GM19043 (cell line): ENCODE data around the gene CYP2E1.
"Not testable (repeated sequence)": the region's sequence is repeated elsewhere in the genome, so short reads cannot be mapped to it uniquely, and the experiment has no call there.

Experiments
- ATAC-seq: cut with Tn5 transposase; IDR thresholded peaks from one replicate; pipeline ENCODE4 v1.9.1; 2021; ENCODE audit warnings: low read depth; ENCODE audit not compliant: unreplicated experiment

The CYP2E1 gene

DNA sequence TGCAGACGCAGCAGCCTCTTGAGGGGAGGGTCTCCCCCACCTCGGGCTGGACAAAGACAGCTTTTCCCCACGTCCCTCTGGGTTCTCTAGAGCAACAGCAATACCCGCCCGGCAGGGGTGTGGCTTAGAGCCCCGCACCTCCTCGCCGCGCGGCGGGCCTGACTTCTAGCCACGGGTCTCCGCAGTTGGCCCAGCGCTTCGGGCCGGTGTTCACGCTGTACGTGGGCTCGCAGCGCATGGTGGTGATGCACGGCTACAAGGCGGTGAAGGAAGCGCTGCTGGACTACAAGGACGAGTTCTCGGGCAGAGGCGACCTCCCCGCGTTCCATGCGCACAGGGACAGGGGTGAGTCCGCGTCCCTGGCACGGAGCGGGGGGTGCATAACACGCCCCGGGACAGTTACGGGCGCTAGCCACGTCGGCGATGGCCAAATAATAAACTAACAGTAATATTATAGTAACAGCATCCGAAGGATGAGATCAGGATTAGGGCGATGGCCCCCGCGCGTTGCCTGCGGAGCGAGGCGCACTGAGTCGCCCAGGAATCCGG, 1.2 kb downstream of the CYP2E1 start:
- ATAC-seq = no peak

DNA sequence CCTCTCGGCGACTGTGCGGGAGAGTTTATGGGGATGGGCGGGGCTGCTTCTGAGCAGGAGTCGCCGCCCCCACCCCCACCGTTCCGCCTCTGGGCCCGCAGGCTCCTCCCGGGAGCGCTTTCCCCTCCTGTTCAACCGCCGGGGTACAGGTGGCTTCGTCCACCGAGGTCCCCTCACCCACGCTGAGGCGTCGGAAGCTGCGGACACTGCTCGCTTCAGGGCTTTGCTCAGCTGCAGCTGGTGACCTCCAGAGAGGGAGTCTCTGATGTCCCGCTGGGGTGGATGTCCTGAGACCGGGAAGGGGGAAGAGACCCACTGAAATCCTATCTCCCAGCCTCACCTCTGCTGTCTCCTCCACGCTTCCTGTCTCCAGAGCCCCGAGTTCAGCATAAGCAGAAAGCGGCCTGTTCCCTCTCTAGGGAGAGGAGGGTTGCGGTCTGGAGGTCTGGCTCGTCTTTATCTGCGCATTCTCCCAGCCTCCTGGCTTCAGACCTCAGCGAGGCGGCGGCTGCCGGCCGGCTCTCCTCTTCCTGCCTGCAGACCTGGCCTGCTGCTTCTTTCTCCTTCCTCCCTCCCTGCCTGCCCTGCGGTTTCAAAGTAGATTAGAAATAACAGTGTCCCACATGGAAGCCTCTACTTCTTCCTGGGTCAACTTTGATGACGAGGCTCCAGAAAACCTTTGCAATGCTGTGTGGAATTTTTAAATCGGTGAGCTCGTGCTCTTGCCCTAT, 1.8 kb downstream of the CYP2E1 start:
- ATAC-seq = no peak

GRCh38 chr10:133529576-133529946, 2.4 kb downstream of the CYP2E1 start:
- no peak for ATAC-seq

DNA sequence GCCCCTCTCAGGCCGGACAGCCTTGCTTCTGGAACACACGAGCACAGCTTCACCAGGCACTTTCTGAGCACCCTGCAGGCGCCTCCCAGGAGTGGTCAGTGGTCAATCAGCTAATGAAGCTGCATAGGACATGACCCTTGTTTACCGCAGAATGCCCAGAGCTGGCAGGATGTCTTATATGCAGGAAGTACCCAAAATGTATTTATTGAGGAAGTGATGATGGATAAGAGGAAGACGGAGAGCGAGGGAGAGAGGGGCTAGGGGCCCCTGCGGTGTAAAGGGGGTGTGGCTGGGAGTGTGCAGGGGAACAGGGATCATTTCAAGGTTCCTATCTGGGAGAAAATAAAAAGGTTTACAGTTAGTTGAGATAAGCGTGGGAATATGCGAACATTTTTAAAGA, 3.3 kb downstream of the CYP2E1 start:
- ATAC-seq = no peak

DNA sequence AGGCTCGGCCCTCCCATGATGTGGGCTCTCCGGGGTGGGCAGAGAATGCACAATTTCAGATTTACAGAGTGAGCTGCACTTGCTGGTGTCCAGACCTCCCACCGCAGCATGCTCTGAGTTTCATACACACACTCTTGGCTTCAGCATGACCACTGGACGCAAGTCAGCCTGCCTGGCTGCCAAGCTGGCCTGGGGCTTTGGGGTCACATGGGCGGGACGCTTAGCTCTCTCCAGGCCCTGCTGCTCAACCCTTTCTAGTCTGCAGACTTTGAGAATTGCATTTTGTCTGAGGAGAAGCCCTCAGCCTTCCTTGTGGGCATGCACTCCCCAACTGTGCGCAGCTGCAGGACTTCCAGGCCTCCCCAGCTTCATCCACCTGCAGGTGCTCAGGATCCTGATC, 5.7 kb downstream of the CYP2E1 start:
- no peak for ATAC-seq

DNA sequence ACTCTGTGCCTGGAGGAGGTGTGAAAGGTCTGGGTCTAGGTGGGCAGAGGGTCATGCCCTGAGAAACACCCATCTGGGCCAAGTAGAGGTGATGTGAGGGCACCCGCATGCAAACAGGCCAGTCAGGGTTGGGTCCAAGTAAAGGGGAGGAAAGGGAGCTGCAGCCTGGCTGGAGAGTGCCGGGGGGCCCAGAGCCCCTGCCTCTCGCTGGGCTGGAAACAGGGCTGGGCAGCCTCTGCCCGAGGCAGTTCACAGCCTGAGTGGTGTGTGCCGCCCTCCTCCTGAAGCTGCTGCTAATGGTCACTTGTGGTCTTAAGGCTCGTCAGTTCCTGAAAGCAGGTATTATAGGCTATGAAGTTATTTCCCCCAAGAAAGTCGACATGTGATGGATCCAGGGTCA, 7.3 kb downstream of the CYP2E1 start:
- ATAC-seq = no peak

GRCh38 chr10:133536198-133536597, 9.0 kb downstream of the CYP2E1 start:
- ATAC-seq = no peak

DNA sequence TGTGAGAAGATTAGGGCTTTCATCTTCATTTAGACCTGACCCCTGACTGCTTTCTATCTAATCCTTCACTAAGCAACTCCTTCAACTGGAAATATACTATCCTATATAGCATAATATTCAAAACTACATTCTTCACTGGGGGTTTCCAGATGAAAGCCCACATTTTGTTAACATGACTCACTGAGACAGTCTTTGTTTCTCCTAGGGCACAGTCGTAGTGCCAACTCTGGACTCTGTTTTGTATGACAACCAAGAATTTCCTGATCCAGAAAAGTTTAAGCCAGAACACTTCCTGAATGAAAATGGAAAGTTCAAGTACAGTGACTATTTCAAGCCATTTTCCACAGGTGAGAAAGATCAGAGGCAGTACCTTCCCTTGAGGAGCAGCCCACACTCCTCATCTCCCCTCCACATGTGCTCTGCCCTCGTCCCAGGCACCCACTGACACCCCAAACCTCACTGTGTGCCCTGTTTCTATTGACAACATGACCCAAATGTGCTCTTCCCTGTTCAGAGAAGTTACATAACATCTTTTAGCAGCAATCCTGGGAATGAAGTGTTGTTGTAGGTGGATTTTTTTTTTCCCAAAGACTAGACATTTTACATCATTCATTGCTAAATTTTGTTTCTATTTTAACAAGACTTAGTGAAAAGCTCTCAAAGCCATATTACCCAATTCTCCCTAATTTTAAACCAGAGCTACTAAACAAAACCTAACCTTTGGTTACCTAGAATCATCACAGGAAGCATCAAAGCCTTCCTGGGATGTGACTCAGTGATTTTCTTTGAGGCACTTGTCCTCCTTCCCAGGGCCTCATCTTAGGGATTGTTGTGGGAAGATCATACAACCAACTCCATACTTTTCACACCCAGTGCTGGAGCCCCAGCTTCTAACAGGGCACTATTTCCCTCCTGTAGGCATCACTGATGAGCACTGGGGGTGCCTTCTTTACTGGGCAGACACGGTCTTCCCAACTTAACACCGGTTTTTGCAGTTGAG, 10.7 kb downstream of the CYP2E1 start:
- ATAC-seq = no peak

DNA sequence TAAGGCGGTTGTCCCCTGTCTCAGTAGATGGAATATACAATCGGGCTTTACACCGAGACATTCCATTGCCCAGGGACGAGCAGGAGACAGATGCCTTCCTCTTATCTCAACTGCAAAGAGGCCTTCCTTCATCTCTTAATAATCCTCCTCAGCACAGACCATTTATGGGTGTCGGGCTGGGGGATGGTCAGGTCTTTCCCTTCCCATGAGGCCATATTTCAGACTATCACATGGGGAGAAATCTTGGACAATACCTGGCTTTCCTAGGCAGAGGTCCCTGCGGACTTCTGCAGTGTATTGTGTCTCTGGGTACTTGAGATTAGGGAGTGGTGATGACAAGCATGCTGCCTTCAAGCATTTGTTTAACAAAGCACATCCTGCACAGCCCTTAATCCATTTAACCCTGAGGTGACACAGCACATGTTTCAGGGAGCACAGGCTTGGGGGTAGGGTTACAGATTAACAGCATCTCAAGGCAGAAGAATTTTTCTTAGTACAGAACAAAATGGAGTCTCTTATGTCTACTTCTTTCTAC, 14.3 kb downstream of the CYP2E1 start:
- ATAC-seq = not testable (repeated sequence)

- ATAC-seq = no peak
Measured at GRCh38 chr10:133544506-133544905, 17.3 kb downstream of the CYP2E1 start.

- ATAC-seq = no peak
Measured at GRCh38 chr10:133554600-133554999, 27.4 kb downstream of the CYP2E1 start.

GRCh38 chr10:133555521-133555920, 28.4 kb downstream of the CYP2E1 start:
- ATAC-seq = no peak

DNA sequence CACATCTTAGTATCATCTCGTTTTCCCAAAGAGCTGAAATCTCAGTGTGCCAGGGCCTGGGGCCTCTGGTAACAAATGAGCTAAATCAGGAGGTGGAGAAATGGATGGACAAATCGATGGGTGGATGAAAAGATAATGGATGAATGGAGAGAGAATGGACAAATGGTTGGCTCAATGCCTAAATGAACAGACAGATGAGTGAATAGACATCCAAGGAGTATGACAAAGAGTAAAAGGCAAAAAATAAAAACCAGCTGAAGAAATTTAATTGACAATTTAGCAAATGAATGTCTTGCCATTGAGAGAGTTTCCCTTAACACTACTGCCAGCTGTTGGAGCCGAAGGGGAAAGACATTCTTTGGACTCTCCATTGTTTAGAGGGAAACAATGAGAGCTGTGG, 30.2 kb downstream of the CYP2E1 start:
- ATAC-seq = no peak

DNA sequence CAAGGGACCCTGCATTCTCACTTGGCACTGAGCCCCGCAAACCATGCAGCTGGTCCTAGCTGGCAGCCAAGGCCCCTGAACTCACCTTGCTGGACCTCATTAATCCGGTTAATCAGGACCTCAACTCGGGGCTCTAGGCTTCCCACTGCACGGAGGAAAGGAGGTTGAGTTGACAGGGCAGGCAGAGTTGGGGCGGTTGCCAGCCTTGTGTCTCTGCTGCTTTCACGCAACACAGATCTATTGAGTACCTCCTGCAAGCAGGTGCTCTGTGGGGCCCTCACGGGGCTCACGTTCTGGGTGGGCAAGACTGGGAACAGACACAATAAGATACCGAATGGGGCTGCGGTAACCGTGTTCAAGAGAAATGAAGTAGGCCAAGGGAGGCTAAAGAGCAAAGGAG, 32.1 kb downstream of the CYP2E1 start:
- no peak for ATAC-seq

- ATAC-seq = no peak
Measured at GRCh38 chr10:133564816-133565215, 37.7 kb downstream of the CYP2E1 start.

DNA sequence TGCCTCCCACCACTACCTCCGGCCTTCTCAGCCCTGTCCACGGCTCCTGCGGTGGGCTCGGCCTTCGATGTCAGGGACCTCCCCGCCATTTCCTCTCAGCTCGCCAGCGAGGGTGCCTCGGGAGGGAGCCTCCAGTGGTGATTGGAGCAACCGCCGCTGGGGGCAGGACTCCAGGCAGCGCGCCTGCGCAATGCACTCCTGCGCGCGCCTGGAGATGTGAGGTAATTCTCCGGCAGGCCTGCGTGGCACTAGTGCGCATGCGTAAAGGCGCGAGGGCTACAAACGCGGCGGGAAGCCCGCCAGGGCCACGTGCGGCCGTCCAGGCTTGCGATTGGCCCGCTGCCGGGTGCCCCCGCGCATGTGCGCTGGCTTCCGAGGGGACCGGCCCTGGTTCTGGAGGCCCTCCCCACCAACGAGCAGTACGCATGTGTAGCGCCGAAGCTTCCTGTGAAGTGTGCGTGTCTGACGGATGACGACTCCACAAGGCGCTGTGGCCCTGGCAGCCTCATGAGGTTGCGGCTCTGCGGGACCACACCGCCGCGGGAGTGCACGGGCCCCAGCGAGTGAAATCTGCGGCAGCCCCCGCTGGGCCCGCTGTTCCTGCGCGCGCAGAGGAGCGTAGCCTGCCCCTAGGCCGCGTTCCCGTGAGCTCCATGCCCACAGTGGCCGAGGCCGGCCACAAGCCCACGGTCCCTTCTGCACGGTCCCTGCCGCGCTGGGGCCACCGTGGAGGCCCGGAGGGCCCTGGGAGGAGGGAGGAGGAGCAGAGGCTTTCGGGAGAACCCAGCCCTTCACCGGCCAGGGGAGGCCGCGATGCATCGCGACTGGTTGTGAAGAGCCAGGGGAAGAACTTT, 38.5 kb downstream of the CYP2E1 start, which contains the start of gene SYCE1:
SYCE1 (minus strand) TSS at position 143 of the 854 bp plus-strand sequence; CDS start at position 89, 54 bp downstream.
- ATAC-seq = no peak

- ATAC-seq = no peak
Measured at GRCh38 chr10:133567119-133567518, 40.0 kb downstream of the CYP2E1 start.

GRCh38 chr10:133567609-133568286, 40.6 kb downstream of the CYP2E1 start:
- ATAC-seq = no peak

- no peak for ATAC-seq
Measured at GRCh38 chr10:133568287-133568614, 41.1 kb downstream of the CYP2E1 start.
